Measurements from ENCODE around the gene KCTD1. TPM values are rescaled to one million over a fixed set of nuclear protein-coding genes. Genes with fewer than 3 reads are reported as not detected.

KCTD1 gene
- total RNA-seq, 1 donor from 2014 or later, result 6.4 TPM

- H3K27me3 Mint-ChIP-seq (ENCODE audit: low read depth), result no peaks in the 10 kb centered on the region
- DNase-seq (ENCODE audit: low spot score), result no peak
- H3K4me3 Mint-ChIP-seq (ENCODE audit: low read depth), result no peak overlapping the region
- H3K4me1 Mint-ChIP-seq (ENCODE audit: low read depth), result no peaks in the 10 kb centered on the region
- H3K9me3 Mint-ChIP-seq, result no peaks in the 10 kb centered on the region
- no peaks in the 10 kb centered on the region for H3K36me3 Mint-ChIP-seq (ENCODE audit: low read depth)
- H3K27ac Mint-ChIP-seq, result no peak overlapping the region
- intact Hi-C loops (cut with micrococcal nuclease), result no loop called here
Measured at GRCh38 chr18:26414901-26415440, 133.4 kb downstream of the KCTD1 start.

DNA sequence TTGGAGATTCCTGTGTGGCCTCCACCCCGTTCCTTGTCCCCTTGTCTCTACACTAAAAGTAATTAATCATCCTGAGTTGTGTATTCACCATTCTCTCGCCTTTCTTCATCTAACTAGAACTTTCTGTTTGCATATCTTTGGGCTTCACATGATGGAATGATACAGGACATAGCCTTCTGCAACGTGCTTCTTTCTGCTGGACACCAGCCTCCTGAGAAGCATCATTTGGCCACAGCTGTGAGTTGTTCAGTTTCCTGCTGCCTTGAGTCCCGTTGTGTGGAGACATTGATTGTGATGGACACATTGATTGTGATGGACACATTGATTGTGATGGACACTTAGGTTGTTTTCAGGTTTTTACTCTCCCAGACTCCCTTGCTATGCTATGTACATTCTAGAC, 139.3 kb downstream of the KCTD1 start:
- Mint-ChIP-seq H3K4me1 (ENCODE audit: low read depth) (no peaks in the 10 kb centered on the region), H3K9me3 (no peaks in the 10 kb centered on the region), H3K36me3 (ENCODE audit: low read depth) (no peaks in the 10 kb centered on the region), H3K27ac (no peak overlapping the region), H3K4me3 (ENCODE audit: low read depth) (no peak overlapping the region), H3K27me3 (ENCODE audit: low read depth) (no peaks in the 10 kb centered on the region)
- intact Hi-C loops (cut with micrococcal nuclease), result no loop called here
- no peak for DNase-seq (ENCODE audit: low spot score)

DNA sequence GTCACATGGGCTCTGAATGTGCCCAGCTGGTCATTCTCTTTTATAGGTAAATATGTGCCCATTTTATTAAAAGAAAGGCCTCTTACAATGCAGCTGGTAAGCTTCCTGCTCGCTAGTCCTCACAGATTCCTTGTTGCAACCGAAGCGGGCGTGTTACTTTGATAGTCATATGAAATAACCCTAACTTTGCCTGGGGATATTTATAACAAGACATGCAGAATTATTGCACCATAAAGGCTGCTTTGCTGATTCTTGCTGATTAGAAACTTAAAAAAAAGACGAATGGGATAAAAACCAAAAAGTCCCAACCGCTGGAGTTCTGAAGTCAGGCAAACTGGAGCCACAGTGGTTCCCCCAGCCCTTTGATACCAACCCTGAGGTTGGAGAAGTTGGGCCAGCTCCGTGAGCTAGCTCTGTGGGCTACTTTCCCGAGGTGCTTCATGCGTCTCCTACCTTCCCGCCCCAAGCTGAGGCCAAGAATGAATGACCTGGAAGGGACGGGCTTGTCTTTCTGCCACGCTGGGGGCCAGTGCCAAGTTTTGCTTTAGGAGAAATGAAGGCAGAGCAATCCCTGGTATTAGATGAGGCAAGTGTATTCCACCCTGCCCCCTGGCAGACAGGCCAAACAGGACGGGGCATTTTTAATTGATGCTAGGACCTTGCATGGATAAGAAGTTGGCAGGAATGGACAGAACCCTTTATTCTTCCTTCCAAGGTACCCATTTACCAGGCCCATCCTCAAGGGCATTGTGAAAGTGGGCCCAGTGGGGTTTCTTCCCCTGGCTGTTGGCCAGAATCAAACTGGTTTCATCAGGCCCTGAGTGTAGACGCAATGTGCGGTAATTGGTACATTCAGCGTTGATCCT, 140.4 kb downstream of the KCTD1 start:
- Mint-ChIP-seq H3K27me3 (ENCODE audit: low read depth) (no peaks in the 10 kb centered on the region), H3K9me3 (no peaks in the 10 kb centered on the region), H3K27ac (no peak overlapping the region), H3K4me3 (ENCODE audit: low read depth) (no peak overlapping the region), H3K36me3 (ENCODE audit: low read depth) (no peaks in the 10 kb centered on the region), H3K4me1 (ENCODE audit: low read depth) (no peaks in the 10 kb centered on the region)
- DNase-seq (ENCODE audit: low spot score), result no peak
- intact Hi-C loops (cut with micrococcal nuclease), result no loop called here

GRCh38 chr18:26406854-26407517, 141.4 kb downstream of the KCTD1 start:
- no peak for DNase-seq (ENCODE audit: low spot score)
- intact Hi-C loops (cut with micrococcal nuclease), result no loop called here
- no peaks in the 10 kb centered on the region for H3K4me1 Mint-ChIP-seq (ENCODE audit: low read depth)
- H3K36me3 Mint-ChIP-seq (ENCODE audit: low read depth), result no peaks in the 10 kb centered on the region
- no peaks in the 10 kb centered on the region for H3K27me3 Mint-ChIP-seq (ENCODE audit: low read depth)
- H3K4me3 Mint-ChIP-seq (ENCODE audit: low read depth), result no peak overlapping the region
- H3K9me3 Mint-ChIP-seq, result no peaks in the 10 kb centered on the region
- H3K27ac Mint-ChIP-seq, result no peak overlapping the region

DNA sequence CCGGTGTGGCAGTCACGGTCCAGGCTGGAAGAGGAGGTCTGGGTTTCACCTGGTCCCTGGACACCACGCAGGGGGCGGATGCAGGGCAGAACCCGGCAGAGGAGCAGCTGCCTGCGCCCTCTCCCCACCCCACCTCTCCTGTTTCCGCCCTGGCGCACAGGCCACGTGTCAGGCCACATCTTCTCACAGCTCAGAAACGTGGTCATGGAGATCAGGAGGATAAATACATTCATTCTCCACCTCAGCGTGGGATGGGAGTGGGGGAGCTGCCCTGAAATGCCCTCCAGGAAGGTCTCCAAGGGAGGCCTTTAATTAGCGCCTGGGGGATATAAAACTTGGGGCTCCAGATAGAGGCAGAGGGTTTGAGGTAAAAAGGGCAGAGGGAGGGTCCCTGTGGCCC, 142.0 kb downstream of the KCTD1 start:
- no peak overlapping the region for H3K27ac Mint-ChIP-seq
- no peak overlapping the region for H3K4me3 Mint-ChIP-seq (ENCODE audit: low read depth)
- intact Hi-C loops (cut with micrococcal nuclease), result no loop called here
- H3K27me3 Mint-ChIP-seq (ENCODE audit: low read depth), result no peaks in the 10 kb centered on the region
- no peaks in the 10 kb centered on the region for H3K36me3 Mint-ChIP-seq (ENCODE audit: low read depth)
- no peak for DNase-seq (ENCODE audit: low spot score)
- no peaks in the 10 kb centered on the region for H3K4me1 Mint-ChIP-seq (ENCODE audit: low read depth)
- no peaks in the 10 kb centered on the region for H3K9me3 Mint-ChIP-seq

GRCh38 chr18:26405190-26405801, 143.1 kb downstream of the KCTD1 start:
- no peaks in the 10 kb centered on the region for H3K9me3 Mint-ChIP-seq
- DNase-seq (ENCODE audit: low spot score), result no peak
- H3K4me3 Mint-ChIP-seq (ENCODE audit: low read depth), result no peak overlapping the region
- no peaks in the 10 kb centered on the region for H3K27me3 Mint-ChIP-seq (ENCODE audit: low read depth)
- no peaks in the 10 kb centered on the region for H3K4me1 Mint-ChIP-seq (ENCODE audit: low read depth)
- no peak overlapping the region for H3K27ac Mint-ChIP-seq
- intact Hi-C loops (cut with micrococcal nuclease), result no loop called here
- H3K36me3 Mint-ChIP-seq (ENCODE audit: low read depth), result no peaks in the 10 kb centered on the region
